Measurements from ENCODE around the gene PRTG.
"Not testable (repeated sequence)": the region's sequence is repeated elsewhere in the genome, so short reads cannot be mapped to it uniquely, and the experiment has no call there.

The PRTG gene

DNA sequence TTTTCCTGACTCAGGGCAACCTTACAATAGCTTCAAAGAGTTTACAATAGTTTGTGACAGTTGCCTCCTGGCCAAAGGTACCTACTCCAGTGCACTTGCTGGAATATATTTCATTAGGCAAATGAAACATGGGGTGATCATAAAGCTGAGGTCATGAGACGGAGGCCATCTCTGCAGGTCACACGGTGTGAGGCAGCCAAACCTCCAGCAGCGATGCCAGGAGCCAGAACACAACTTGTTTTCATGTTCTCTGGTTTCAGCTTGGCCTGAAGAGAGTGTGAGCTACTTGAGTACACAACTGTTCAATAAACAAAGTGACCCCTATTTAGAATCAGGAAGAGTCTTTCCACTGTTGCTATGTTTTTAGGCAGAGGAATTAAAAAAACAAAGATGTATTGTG, 112.1 kb downstream of the PRTG start:
- no peak for DNase-seq (ENCODE audit: low spot score)

DNA sequence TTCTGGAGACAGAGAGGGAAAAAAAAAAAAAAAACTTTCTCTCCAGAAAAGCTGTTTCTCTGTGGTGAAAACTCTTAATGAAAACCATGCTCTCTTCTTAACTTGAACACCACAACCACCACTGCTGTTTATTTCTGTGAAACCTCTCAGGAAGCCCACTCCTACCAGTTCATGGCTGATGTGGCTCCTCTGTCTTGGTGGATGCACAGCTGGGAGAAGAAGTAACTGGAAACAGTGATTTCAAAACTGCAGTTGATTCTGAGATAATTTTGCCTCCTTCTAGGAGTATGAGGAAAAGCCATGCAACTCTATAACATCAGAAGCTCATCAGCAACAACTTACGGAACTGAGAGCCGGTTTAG, 114.6 kb downstream of the PRTG start:
- no peak for DNase-seq (ENCODE audit: low spot score)

DNA sequence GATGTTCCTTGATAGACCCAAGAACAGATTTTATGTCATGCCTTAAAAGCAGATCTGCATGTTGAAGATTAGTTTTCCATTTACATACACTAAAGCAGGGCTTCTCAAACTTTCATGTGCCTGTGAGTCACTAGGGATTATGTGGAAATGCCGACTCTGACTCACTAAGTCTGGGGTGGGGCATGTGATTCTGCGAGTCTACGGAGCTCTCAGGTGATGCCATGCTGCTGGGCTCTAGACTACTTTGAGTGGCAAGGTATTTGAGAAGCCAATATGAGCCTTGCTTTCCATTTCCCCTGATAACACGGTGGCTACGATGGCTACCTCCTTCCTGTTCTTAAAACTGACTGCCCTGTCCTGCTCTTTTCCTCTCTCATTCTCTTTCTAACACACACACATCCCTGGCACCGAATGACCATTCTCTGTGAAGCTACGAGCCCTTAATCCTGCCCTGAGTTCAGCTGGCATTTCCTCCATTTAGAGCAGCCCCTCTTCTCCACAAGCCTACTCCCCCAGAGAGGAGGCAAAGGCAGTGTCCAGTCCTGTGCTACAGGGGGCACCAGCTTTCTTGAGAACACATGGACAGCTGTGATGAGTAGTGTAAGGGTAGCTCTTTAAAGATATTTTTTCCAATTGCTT, 115.1 kb downstream of the PRTG start:
- DNase-seq (ENCODE audit: low spot score), result peak; percentile 46

DNA sequence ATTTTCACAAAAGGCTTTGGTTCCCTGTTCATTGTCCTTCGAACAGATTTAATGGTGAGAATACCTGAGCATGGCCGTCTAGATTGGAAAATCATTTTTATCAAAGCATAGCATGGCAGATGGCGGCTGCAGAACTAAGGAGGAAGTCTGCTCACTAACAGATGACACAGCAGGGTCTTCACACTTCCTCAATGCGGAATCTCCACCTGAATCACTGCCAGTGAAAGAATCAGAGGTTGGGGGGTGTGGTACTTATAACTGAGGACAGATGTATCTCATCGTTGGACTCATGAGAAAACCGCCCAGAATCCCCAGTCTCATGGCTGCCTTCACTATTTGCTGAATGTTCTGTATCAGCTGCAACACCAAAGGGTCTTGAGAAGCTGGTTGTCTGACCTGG, 123.2 kb downstream of the PRTG start:
- DNase-seq (ENCODE audit: low spot score), result no peak

GRCh38 chr15:55618387-55618786, 124.6 kb downstream of the PRTG start:
- no peak for DNase-seq (ENCODE audit: low spot score)

- DNase-seq (ENCODE audit: low spot score), result no peak
These were observed 127.5 kb downstream of the PRTG start for GRCh38 chr15:55615445-55615844.

DNA sequence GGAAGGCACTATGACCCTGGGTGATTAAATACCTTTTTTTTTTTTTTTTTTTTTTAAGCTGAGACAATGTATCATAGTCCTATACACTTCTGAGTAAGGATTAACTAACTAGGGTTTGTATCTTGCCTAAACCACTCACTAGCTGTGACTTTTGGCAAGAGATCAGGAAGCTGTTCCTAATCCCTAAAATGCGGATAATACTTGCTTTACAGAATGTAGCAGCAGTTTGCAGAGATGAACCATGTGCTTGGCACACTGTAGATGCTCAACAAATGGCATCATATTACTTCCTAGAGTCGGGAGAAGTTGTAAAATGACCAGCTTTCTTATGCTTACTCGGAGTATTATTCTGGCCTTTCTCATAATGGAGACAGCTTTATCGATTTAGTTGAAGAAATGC, 129.2 kb downstream of the PRTG start:
- no peak for DNase-seq (ENCODE audit: low spot score)

DNA sequence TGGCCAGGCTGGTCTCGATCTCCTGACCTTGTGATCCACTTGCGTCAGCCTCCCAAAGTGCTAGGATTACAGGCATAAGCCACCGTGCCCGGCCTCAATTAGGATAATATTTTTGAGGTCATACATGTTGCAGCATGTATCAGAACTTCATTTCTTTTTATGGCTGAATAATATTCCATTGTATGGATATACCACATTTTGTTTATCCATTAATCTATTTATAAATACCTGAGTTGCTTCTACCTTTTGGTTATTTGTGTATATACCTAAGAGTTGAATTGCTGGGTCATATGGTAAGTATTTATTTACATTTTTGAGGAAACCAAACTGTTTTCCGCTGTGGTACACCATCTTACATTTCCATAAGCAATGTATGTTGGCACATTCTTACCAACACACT, 136.7 kb downstream of the PRTG start:
- DNase-seq (ENCODE audit: low spot score), result no peak

GRCh38 chr15:55601374-55601773, 141.6 kb downstream of the PRTG start:
- DNase-seq (ENCODE audit: low spot score), result no peak

- DNase-seq (ENCODE audit: low spot score), result no peak
These were observed 143.5 kb downstream of the PRTG start for GRCh38 chr15:55599439-55599838.

GRCh38 chr15:55593019-55593418, 149.9 kb downstream of the PRTG start:
- DNase-seq (ENCODE audit: low spot score), result not testable (repeated sequence)

GRCh38 chr15:55590788-55591187, 152.2 kb downstream of the PRTG start:
- DNase-seq (ENCODE audit: low spot score), result no peak

DNA sequence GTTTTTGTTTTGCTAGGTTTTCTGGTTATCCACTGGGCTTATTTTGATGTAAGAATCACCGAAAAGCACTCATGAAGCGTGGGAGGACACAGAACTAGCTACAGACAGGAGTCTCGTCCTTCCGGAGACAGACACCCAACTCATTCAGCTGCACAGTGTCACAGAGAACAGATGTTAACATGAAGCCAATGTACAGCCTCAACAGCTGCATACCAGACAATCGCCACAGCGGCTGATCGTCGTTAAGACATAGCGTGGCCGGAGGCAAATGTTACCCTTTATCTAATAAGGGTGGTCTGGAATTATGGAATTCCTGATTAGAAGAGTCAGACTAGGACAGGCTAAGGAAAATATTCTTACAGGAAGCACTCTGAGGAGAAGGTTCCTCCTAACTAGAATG, 153.7 kb downstream of the PRTG start:
- no peak for DNase-seq (ENCODE audit: low spot score)

- no peak for DNase-seq (ENCODE audit: low spot score)
These were observed 154.2 kb downstream of the PRTG start for GRCh38 chr15:55588815-55589115.

DNA sequence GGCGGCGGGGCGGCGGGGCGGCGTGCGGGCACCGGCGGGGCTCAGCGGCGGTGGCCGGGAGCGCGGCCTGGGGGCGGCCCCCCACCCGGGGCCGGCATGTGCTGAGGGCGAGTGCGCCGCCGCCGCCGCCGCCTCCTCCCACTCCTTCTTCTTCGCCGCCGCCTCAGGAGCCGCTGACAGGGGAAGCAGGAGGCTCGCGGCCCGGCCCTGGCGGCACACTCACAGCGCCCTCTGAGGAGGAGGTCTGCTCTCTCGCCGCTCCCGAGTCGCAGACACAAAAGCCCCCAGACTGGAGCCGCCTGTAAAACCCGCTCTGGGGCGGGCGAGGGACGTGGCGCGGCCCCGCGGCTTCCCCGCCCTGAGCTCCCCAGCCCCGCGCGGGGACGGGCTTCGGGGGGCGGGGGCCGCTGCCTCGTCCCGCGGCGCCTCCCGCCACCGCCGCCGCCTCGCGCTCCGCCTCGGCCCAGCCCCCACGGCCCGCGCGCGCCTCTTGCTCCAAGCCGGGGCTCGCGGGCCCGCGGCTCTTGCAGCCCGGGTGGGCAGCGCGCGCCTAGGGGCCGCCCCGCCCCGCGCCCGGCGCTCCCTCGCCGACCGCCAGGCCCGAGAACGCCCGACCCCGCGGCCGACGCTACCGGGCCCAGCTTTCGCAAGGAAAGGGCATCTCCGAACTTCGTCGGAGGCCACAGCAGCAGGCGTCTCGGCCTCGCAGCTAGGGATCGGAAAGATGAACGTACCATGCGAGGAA, 154.7 kb downstream of the PRTG start, which contains the start of gene PYGO1:
TSS of gene PYGO1 (minus strand) at position 276 of the 745 bp plus-strand sequence. CDS start 462 bp downstream, outside the sequence.
- DNase-seq (ENCODE audit: low spot score), result peak; percentile 88

DNA sequence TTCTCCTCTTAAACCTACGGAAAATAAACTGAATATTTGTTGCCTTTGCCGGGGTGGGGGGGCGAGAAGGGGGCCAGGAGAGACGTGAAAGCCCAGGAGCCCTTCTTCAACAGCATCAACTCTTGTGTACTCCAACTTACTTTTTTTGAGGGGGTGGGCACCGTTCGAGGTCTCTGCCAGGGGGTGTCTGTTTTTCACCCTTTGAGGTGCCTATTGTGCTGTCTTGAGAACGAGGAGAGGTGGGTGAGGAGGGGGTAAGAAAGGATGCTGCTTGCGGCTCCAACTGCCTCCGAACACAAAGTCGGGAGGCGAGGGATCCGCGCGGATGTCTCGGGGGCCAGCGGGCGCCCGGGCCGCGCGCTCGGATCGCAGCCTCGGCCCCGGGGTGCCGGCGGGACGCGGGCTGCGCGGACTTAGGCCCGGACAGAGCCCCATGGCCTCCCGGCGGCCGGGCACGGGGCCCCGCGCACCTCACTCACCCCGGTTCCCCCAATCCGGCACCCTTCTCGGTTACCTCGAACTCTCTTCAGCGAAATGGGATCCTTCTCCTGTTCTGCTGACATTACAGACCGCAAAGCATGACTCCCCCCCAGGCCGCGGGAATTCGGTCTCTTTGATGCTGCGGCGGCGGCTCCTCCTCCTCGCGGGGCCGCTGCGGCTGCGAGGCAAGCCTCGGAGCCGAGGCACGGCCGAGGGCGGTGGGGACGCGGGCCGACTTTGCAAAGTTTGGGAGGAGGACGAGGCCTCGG, 155.5 kb downstream of the PRTG start:
- peak; percentile 82 for DNase-seq (ENCODE audit: low spot score)

- DNase-seq (ENCODE audit: low spot score), result no peak
These were observed 156.1 kb downstream of the PRTG start for GRCh38 chr15:55586808-55587207.

DNA sequence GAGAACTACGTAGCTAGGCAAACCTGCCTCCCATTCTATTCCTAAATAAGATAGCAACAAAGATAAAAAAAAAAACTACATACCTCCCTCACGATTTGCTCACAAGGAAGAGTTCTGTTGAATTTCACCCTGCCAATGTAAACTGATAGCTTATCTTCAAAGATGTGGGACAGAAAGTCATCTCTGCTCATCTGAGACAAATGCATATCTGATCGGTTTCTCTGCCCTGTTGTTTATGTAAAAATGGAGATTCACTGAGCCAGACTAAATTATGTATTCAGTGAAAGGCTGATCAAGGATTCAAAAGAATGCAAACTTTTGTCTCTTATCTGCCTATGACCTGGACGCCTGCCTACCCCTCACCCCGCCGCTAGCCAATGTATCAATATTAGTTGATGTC, 166.0 kb downstream of the PRTG start:
- DNase-seq (ENCODE audit: low spot score), result no peak

DNA sequence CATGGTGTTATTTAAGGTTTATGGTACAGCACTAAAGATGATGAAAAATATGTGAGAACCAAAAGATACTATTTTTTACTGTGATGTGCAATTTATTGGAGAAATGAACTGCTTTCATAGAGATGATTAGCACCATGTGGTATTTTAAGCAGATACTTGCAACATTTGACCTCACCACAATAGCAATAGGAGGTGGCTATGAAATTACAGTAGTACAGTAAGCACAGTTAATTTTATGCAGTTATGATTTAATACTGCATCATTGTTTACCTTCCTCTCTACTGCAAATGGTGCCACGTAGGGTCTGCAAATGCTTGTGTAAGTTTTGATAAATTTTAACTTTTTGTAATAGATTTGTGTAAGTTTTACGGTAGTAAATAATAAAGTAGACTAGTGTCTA, 168.9 kb downstream of the PRTG start:
- no peak for DNase-seq (ENCODE audit: low spot score)

GRCh38 chr15:55573224-55573623, 169.7 kb downstream of the PRTG start:
- no peak for DNase-seq (ENCODE audit: low spot score)

- DNase-seq (ENCODE audit: low spot score), result peak; percentile 28
These were observed 178.4 kb downstream of the PRTG start for GRCh38 chr15:55564347-55565145.

- no peak for DNase-seq (ENCODE audit: low spot score)
These were observed 180.4 kb downstream of the PRTG start for GRCh38 chr15:55562601-55563000.
